GM18526 (cell line): Measurements from ENCODE around the gene ADORA2A.
A peak's percentile ranks its signal among the peaks of the same experiment; 100 is the strongest.

Experiments used
- POLR2A ChIP-seq: IDR thresholded peaks from 3 replicates; pipeline ENCODE4 v1.6.1; 2011; ENCODE audit not compliant: insufficient read length; ENCODE audit errors: extremely low read depth

The ADORA2A gene

GRCh38 chr22:24432059-24432853 lies 4.9 kb downstream of the ADORA2A start:
- TF ChIP-seq POLR2A, result peak; percentile 13

GRCh38 chr22:24433001-24433827 lies 5.8 kb downstream of the ADORA2A start:
- TF ChIP-seq POLR2A, result no peak

DNA sequence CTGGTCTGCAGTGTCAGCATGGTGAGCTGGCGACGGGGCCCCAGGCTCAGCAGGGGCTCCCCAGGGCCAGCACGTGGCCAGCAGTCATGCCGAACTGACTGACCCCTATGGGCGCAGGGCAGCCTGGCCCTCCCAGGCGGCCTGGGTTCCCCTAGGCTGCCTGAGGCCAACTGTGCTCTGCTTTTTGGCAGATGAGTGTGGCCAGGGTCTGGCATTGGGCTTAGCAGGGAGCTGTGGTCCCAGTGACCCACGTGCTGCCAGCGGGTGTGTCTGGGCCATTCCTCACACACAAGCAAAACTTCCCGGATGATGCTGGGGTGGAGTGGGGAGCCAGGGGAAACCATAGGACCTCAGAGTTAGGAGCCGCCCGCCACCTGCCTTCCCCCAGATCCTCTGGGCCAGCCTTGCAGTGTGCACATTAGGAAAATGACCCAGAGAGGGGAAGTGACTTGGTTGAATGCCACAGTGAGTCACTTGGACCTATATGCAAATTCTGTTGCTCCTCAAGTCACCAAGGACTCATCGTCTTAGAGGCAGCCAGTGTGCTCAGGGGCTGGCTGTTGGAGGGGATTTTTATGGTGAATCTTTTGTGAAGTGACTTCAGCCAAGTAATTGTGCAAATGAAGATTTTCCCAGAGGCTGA lies 6.5 kb downstream of the ADORA2A start:
- TF ChIP-seq POLR2A, result peak; percentile 83

- TF ChIP-seq POLR2A, result peak; percentile 41
Observed at GRCh38 chr22:24434471-24435322, 7.3 kb downstream of the ADORA2A start.

- TF ChIP-seq POLR2A, result no peak
Observed at GRCh38 chr22:24435323-24435645, 7.9 kb downstream of the ADORA2A start.

GRCh38 chr22:24435861-24436371 lies 8.5 kb downstream of the ADORA2A start:
- TF ChIP-seq POLR2A, result no peak

DNA sequence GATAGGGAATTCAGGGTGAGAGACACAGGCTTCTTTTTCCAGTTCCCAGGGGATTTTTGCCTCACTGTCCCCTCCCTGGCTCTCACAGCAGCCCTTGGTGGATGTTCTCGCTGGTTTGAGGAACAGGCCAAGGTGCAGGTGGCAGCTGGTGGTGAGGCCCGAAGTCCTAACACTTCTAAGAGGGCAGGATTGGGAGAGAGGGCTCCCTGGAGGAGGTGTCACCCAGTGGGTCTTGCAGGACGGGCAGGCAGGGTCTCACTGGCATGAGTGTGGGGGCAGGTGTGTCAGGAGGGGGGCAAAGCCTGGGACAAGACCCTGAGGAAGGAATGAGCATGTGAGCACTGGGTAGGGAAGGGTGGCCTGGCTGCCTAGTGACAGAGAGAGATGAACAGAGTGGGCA lies 9.2 kb downstream of the ADORA2A start:
- TF ChIP-seq POLR2A, result no peak

DNA sequence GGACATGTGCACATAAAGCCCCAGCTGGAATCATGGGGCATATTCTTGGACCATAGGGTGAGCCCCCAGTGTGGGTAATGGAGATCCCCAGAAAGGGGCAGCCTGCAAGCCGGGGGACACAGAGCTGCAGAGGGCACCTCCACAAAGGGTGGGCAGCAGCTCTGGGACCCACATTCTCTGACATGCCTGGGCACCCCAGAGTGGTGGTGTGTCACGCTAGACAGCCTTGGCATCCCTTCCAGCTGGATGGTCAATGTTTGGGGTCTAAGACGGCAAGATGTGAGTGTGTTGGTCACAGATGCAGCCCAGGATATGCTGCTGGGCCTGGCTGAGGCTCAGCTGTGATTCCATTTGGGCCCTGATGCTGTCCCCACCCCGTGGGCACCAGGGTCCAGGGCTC lies 9.7 kb downstream of the ADORA2A start:
- TF ChIP-seq POLR2A, result no peak

- no peak for TF ChIP-seq POLR2A
Observed at GRCh38 chr22:24437741-24438328, 10.4 kb downstream of the ADORA2A start.

GRCh38 chr22:24440270-24440717 lies 12.9 kb downstream of the ADORA2A start:
- TF ChIP-seq POLR2A, result no peak

DNA sequence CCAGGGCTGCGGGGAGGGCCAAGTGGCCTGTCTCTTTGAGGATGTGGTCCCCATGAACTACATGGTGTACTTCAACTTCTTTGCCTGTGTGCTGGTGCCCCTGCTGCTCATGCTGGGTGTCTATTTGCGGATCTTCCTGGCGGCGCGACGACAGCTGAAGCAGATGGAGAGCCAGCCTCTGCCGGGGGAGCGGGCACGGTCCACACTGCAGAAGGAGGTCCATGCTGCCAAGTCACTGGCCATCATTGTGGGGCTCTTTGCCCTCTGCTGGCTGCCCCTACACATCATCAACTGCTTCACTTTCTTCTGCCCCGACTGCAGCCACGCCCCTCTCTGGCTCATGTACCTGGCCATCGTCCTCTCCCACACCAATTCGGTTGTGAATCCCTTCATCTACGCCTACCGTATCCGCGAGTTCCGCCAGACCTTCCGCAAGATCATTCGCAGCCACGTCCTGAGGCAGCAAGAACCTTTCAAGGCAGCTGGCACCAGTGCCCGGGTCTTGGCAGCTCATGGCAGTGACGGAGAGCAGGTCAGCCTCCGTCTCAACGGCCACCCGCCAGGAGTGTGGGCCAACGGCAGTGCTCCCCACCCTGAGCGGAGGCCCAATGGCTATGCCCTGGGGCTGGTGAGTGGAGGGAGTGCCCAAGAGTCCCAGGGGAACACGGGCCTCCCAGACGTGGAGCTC lies 13.5 kb downstream of the ADORA2A start:
- no peak for TF ChIP-seq POLR2A

DNA sequence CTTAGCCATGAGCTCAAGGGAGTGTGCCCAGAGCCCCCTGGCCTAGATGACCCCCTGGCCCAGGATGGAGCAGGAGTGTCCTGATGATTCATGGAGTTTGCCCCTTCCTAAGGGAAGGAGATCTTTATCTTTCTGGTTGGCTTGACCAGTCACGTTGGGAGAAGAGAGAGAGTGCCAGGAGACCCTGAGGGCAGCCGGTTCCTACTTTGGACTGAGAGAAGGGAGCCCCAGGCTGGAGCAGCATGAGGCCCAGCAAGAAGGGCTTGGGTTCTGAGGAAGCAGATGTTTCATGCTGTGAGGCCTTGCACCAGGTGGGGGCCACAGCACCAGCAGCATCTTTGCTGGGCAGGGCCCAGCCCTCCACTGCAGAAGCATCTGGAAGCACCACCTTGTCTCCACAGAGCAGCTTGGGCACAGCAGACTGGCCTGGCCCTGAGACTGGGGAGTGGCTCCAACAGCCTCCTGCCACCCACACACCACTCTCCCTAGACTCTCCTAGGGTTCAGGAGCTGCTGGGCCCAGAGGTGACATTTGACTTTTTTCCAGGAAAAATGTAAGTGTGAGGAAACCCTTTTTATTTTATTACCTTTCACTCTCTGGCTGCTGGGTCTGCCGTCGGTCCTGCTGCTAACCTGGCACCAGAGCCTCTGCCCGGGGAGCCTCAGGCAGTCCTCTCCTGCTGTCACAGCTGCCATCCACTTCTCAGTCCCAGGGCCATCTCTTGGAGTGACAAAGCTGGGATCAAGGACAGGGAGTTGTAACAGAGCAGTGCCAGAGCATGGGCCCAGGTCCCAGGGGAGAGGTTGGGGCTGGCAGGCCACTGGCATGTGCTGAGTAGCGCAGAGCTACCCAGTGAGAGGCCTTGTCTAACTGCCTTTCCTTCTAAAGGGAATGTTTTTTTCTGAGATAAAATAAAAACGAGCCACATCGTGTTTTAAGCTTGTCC lies 14.3 kb downstream of the ADORA2A start:
- TF ChIP-seq POLR2A, result no peak

DNA sequence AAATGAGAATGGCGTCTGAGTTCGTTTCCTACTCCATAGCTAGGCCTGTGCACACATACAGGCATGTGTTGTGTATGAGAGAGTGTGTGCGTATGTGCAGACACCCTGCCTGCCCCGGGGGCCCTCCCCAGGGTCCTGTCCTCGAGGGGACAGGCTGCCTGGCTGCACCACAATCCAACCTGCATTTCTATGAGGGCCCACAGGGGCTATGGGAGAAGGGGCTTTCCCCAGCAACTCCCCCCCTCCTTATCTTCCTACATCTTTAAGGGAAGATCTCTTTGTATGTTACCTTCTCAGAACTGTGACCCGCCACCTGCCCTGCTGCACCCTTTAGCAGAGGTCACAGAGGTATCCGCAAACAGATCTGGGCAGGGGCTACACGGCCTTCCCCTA lies 14.9 kb downstream of the ADORA2A start:
- TF ChIP-seq POLR2A, result no peak
